Activated T-helper 17 cell treated with anti-CD3 and anti-CD28 coated beads, Interleukin-2, amount 50 U/mL, for 72 hours (primary cell): ENCODE results near the gene LCN2. TPM values are rescaled to one million over a fixed set of nuclear protein-coding genes. Genes with fewer than 3 reads are reported as not detected.

Experiments used
- ATAC-seq: fragments of 150-1000 bp; cut with Tn5 transposase; replicated peaks from 2 replicates; pipeline ENCODE4 v1.10.0; 2021; ENCODE audit warnings: mild to moderate bottlenecking, moderate library complexity
- H3K27ac Mint-ChIP-seq: one replicate; pipeline ENCODE4 v1.8.0; 2022; ENCODE audit warnings: mixed read lengths
- H3K27me3 Mint-ChIP-seq: one replicate; pipeline ENCODE4 v1.8.0; 2022; ENCODE audit warnings: mixed read lengths
- H3K36me3 Mint-ChIP-seq: one replicate; pipeline ENCODE4 v1.8.0; 2022; ENCODE audit warnings: low read depth, mild to moderate bottlenecking, mixed read lengths
- H3K4me1 Mint-ChIP-seq: one replicate; pipeline ENCODE4 v1.8.0; 2022; ENCODE audit warnings: mixed read lengths
- H3K4me3 Mint-ChIP-seq: one replicate; pipeline ENCODE4 v1.8.0; 2022; ENCODE audit warnings: mild to moderate bottlenecking, mixed read lengths
- H3K9me3 Mint-ChIP-seq: one replicate; pipeline ENCODE4 v1.8.0; 2022; ENCODE audit warnings: mixed read lengths
- total RNA-seq, 2 donors: library from RNA; stranded (reverse); gene quantifications; one replicate each; pipeline ENCODE4 v1.2.3, GENCODE V29; 2022

The LCN2 gene
- total RNA-seq, 2 donors from 2014 or later: not detected

DNA sequence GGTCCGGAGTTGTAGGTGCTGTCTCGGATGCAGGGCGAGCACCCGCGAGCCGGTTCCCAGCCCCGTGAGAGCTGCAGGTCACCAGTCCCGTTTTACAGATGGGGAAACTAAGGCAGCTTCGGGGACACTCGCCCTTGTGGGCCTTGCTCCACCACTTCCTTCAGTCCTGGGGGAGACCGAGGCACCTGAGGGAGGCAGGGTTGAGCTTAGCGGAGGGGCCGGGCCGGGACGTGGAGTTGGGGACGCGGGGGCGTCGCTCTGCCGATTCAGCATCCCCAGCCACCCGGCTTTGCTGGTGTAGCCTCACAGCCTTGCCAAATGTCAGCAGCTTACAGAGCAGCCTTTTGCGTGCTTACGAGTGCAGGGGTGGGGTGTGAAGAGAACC lies 11.3 kb downstream of the LCN2 start:
- Mint-ChIP-seq H3K27me3 (no peaks in the 10 kb centered on the region), H3K9me3 (no peaks in the 10 kb centered on the region), H3K4me3 (peak overlapping the region; percentile 84), H3K36me3 (peaks cover 37% of the 10 kb centered on the region), H3K27ac (peak overlapping the region; percentile 54), H3K4me1 (peaks cover 10% of the 10 kb centered on the region)
- ATAC-seq: peak; percentile 56

GRCh38 chr9:128161215-128161902 lies 12.1 kb downstream of the LCN2 start:
- no peaks in the 10 kb centered on the region for H3K9me3 Mint-ChIP-seq
- peak overlapping the region; percentile 84 for H3K4me3 Mint-ChIP-seq
- no peak for ATAC-seq
- H3K27me3 Mint-ChIP-seq: no peaks in the 10 kb centered on the region
- peaks cover 44% of the 10 kb centered on the region for H3K36me3 Mint-ChIP-seq
- peaks cover 10% of the 10 kb centered on the region for H3K4me1 Mint-ChIP-seq
- H3K27ac Mint-ChIP-seq: peak overlapping the region; percentile 54

- peak overlapping the region; percentile 84 for H3K4me3 Mint-ChIP-seq
- ATAC-seq: no peak
- peaks cover 54% of the 10 kb centered on the region for H3K36me3 Mint-ChIP-seq
- no peaks in the 10 kb centered on the region for H3K9me3 Mint-ChIP-seq
- H3K27ac Mint-ChIP-seq: peak overlapping the region; percentile 43
- no peaks in the 10 kb centered on the region for H3K27me3 Mint-ChIP-seq
- peaks cover 10% of the 10 kb centered on the region for H3K4me1 Mint-ChIP-seq
These were observed 13.2 kb downstream of the LCN2 start for GRCh38 chr9:128162215-128163026.

- ATAC-seq: no peak
- Mint-ChIP-seq H3K27me3 (no peaks in the 10 kb centered on the region), H3K9me3 (no peaks in the 10 kb centered on the region)
These were observed 13.8 kb downstream of the LCN2 start for GRCh38 chr9:128163027-128163515.

DNA sequence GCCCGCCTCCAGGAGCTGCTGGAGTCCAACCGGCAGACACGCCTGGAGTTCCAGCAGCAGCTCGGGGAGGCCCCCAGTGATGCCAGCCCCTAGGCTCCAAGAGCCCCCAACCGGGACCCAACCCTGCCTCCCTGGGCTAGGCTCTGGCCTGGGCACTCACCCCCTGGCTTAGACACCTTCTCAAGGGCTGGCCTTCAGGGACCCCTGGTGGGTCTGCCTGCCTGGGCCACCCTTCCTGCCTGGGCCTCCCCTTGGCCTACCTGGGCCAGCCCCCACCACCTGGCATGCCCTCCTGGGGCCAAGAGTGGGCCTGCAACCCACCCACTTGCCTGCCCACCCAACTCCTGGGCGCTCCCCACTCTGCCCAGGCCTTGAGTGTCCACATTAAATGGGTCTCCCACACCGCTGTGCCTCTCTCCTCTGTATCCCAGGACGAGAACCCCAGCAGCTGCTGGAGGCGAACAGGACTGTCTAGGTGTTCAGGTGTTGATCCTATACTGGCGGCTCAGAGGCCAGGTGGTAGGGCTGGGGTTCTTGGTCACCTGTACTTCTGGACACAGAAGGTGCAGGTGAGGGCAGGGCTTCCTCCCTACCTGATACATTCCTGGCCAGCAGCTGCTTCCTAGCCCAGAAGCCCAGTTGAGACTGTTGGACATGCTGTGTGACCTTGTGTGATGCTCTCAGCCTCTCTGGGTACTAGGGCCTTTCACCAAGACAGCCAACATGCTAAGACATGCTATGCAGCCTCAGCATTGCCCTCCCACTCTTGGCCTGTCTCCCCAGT lies 14.5 kb downstream of the LCN2 start:
- Mint-ChIP-seq H3K9me3 (no peaks in the 10 kb centered on the region), H3K4me3 (no peak overlapping the region), H3K4me1 (peaks cover 10% of the 10 kb centered on the region), H3K27ac (no peak overlapping the region), H3K27me3 (no peaks in the 10 kb centered on the region), H3K36me3 (peaks cover 65% of the 10 kb centered on the region)
- no peak for ATAC-seq

More at GRCh38 chr9:128163027-128163515, 13.8 kb downstream of the LCN2 start:
- Mint-ChIP-seq H3K36me3 (peaks cover 60% of the 10 kb centered on the region), H3K4me1 (peaks cover 10% of the 10 kb centered on the region), H3K27ac (no peak overlapping the region), H3K4me3 (no peak overlapping the region)

- ATAC-seq: no peak
- Mint-ChIP-seq H3K27me3 (no peaks in the 10 kb centered on the region), H3K9me3 (no peaks in the 10 kb centered on the region), H3K4me1 (peaks cover 10% of the 10 kb centered on the region), H3K36me3 (peaks cover 72% of the 10 kb centered on the region), H3K27ac (no peak overlapping the region), H3K4me3 (no peak overlapping the region)
These were observed 15.1 kb downstream of the LCN2 start for GRCh38 chr9:128164307-128164885.

DNA sequence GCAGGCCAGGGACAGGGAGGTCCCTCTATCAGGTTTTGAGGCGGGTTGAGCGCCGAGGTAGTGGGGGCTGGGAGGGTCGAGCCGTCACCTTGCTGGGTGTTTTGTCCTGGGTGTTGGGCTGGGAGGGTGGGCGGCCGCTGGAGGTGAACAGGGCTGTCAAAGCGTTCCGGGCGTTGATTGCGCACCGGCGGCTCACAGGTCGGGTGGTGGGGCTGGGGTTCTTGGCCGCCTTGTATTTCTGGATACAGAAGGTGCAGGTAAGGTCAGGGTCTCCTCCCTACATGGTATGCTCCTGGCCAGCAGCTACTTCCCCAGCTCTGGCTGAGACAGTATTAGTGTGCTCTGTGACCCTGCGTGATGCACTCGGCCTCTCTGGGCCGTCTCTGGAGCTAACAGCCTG lies 16.9 kb downstream of the LCN2 start:
- Mint-ChIP-seq H3K27me3 (no peaks in the 10 kb centered on the region), H3K27ac (no peak overlapping the region), H3K36me3 (peaks cover 82% of the 10 kb centered on the region)

DNA sequence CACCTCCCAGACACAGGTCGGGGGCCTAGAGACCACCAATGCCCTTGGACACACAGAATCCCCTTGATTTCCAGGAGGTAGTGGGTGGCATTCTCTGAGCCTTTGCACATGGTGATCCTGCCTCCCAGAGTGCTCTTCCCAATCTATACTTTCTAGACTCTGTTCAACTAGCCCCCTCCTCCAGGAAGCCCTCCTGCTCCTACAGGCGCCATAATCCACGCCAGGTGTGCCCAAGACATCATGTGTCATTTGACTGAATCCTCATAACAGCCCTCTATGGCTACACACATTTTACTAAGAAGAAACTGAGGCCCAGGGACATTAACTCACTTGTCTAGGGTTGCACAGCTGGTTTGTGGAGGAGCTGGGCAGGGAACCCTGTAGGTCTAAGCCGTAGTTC lies 18.0 kb downstream of the LCN2 start:
- H3K4me1 Mint-ChIP-seq: peaks cover 7% of the 10 kb centered on the region
- no peaks in the 10 kb centered on the region for H3K9me3 Mint-ChIP-seq
- no peak overlapping the region for H3K27ac Mint-ChIP-seq
- no peak overlapping the region for H3K4me3 Mint-ChIP-seq
- no peak for ATAC-seq
- H3K36me3 Mint-ChIP-seq: peaks cover 80% of the 10 kb centered on the region
- no peaks in the 10 kb centered on the region for H3K27me3 Mint-ChIP-seq

More for the DNA sequence above, 16.9 kb downstream of the LCN2 start:
- Mint-ChIP-seq H3K4me1 (peaks cover 10% of the 10 kb centered on the region), H3K4me3 (no peak overlapping the region), H3K9me3 (no peaks in the 10 kb centered on the region)
- no peak for ATAC-seq

DNA sequence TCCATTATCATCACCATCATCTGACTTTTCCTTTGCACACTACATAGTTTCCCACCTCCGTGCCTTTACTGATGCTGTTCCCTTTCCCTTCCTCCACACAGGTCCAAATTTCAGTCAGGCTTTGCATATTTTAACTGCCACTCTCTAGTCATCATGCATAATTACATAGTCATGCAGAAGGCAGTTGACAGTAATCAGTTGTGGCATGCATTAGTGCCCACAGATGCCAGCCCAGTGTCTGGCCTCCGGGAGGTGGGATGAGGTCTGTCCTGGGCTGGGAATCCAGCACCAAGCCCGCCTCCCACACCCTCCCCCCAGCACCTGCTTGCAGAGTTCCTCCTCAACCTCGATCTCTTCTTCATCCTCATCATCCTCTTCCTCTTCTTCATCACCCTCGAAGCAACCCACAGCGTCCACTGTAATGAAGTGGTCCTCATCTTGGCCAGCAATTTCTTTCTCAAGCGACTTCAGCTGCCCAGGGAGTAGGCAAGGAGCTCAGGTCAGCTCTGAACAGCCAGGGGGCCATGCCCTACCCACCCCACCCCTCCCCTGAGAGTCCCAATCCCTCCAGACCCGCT lies 19.6 kb downstream of the LCN2 start:
- no peaks in the 10 kb centered on the region for H3K4me1 Mint-ChIP-seq
- ATAC-seq: no peak
- H3K4me3 Mint-ChIP-seq: no peak overlapping the region
- peaks cover 70% of the 10 kb centered on the region for H3K36me3 Mint-ChIP-seq
- H3K27ac Mint-ChIP-seq: peak overlapping the region; percentile 13
- no peaks in the 10 kb centered on the region for H3K27me3 Mint-ChIP-seq
- no peaks in the 10 kb centered on the region for H3K9me3 Mint-ChIP-seq

- no peak overlapping the region for H3K4me3 Mint-ChIP-seq
- peak overlapping the region; percentile 16 for H3K27ac Mint-ChIP-seq
- H3K27me3 Mint-ChIP-seq: no peaks in the 10 kb centered on the region
- no peak for ATAC-seq
- H3K9me3 Mint-ChIP-seq: no peaks in the 10 kb centered on the region
- no peaks in the 10 kb centered on the region for H3K4me1 Mint-ChIP-seq
- peaks cover 68% of the 10 kb centered on the region for H3K36me3 Mint-ChIP-seq
These were observed 20.2 kb downstream of the LCN2 start for GRCh38 chr9:128169492-128169891.

DNA sequence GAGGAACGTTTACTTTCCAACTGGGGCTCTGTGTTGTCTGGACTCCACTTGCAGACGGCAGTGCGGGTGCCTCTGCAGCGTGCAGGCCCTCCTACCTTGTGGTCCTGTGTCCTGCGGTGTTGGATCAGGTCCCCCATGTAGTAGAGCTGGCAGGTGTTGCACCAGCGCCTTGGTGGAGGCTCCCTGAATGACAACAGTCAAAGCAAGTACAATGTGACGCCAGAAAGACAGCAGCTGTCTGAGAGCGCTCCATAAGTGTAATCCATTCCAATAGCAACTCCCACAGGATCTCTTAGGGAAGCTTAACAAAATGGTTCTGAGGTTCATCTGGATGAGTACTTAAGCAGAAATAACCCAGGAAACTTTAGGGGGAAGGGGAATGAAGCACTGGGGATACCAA lies 20.7 kb downstream of the LCN2 start:
- H3K36me3 Mint-ChIP-seq: peaks cover 69% of the 10 kb centered on the region
- H3K4me1 Mint-ChIP-seq: no peaks in the 10 kb centered on the region
- no peak for ATAC-seq
- H3K4me3 Mint-ChIP-seq: no peak overlapping the region
- no peaks in the 10 kb centered on the region for H3K9me3 Mint-ChIP-seq
- peak overlapping the region; percentile 16 for H3K27ac Mint-ChIP-seq
- H3K27me3 Mint-ChIP-seq: no peaks in the 10 kb centered on the region

- Mint-ChIP-seq H3K9me3 (no peaks in the 10 kb centered on the region), H3K27me3 (no peaks in the 10 kb centered on the region), H3K36me3 (peaks cover 65% of the 10 kb centered on the region), H3K27ac (no peak overlapping the region), H3K4me3 (no peak overlapping the region), H3K4me1 (no peaks in the 10 kb centered on the region)
- no peak for ATAC-seq
These were observed 24.8 kb downstream of the LCN2 start for GRCh38 chr9:128174062-128174461.

- Mint-ChIP-seq H3K36me3 (peaks cover 65% of the 10 kb centered on the region), H3K27me3 (no peaks in the 10 kb centered on the region), H3K4me1 (no peaks in the 10 kb centered on the region), H3K4me3 (no peak overlapping the region), H3K9me3 (no peaks in the 10 kb centered on the region), H3K27ac (peak overlapping the region; percentile 46)
- ATAC-seq: no peak
These were observed 25.9 kb downstream of the LCN2 start for GRCh38 chr9:128175102-128175563.

DNA sequence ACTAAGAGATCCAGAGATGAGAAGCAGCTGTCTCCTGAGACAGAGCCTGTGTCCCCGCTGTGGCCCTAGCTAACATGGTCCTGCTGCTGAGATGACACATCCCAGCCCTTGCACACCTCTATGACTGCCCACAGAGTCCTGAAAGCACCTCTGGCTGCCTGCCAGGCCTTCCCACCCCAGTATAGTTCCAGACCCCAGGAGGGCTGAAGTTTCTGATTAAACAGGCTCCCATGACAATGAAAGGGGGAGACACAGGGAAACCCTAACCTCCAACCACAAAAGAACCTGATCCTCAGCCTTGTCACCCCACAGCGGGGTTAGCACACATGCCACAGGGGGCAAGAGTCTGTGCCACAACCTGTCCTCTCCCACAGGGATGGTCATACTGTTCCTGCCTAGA lies 26.5 kb downstream of the LCN2 start:
- Mint-ChIP-seq H3K36me3 (peaks cover 65% of the 10 kb centered on the region), H3K9me3 (no peaks in the 10 kb centered on the region), H3K4me3 (no peak overlapping the region), H3K27me3 (no peaks in the 10 kb centered on the region), H3K27ac (peak overlapping the region; percentile 46), H3K4me1 (no peaks in the 10 kb centered on the region)
- no peak for ATAC-seq
